ENCODE data around the gene ACBD5.

DNA sequence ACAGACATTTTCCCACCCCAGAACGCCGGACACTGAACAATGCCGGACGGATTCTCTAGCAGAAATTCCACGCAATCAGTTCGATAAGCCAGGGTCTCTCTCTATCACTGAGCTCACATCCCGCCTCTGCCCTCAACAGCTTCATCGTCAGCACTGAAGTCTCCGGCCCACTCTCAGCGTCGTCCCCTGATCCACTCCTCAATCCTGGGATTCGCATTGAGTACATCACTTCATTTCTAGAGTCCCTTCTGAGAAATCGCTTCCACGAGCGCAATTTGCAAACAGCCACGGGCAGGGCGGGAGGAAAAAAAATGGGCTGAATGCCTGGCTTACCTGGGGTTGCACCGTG, 86.8 kb downstream of the ACBD5 start:
- no peak for TF ChIP-seq CTCF (IDR thresholded peaks at IDR 0.05)
- no peak for TF ChIP-seq POLR2A (IDR thresholded peaks at IDR 0.05)

All from Peyer's patch (tissue), 4 donors.